Gastrocnemius medialis (tissue), 4 donors: ENCODE measurements around the gene PTPRB. TPM values are rescaled to one million over a fixed set of nuclear protein-coding genes. Genes with fewer than 3 reads are reported as not detected.
A peak's percentile ranks its signal among the peaks of the same experiment; 100 is the strongest.

Source experiments
- ATAC-seq, 2 donors: fragments of 150-250 bp; one replicate each; pipeline ENCODE4 v1.9.1; 2016
- DNase-seq, 2 donors: peaks; one replicate each; pipeline ENCODE4 v3.0.0-alpha.2; 2019
- H3K27ac ChIP-seq, 4 donors: fragments of 200-600 bp; sonication (generic); 1 replicate in 1 of 4; 2 replicates in 3 of 4; pipeline ENCODE4 v1.5.1; 2016 to 2018; ENCODE audit warnings: mild to moderate bottlenecking in 2 of 4, moderate library complexity in 1 of 4
- H3K27me3 ChIP-seq, 3 donors: fragments of 200-600 bp; sonication (generic) in 2 of 3; 1 replicate in 1 of 3; 2 replicates in 2 of 3; pipeline versions ENCODE4 v1.5.1 to v1.6.0; 2016 to 2019; ENCODE audit warnings: mild to moderate bottlenecking in 1 of 3, moderate library complexity in 1 of 3
- H3K36me3 ChIP-seq, 2 donors: fragments of 200-600 bp; sonication (generic) in 1 of 2; one replicate each; pipeline ENCODE4 v1.5.1; 2017 to 2018
- H3K4me1 ChIP-seq, 2 donors: fragments of 200-600 bp; sonication (generic) in 1 of 2; one replicate each; pipeline ENCODE4 v1.5.1; 2016 to 2017; ENCODE audit warnings: mild to moderate bottlenecking in 2 of 2
- H3K4me3 ChIP-seq, 4 donors: fragments of 200-600 bp; sonication (generic) in 3 of 4; 1 replicate in 1 of 4; 2 replicates in 3 of 4; pipeline ENCODE4 v1.5.1; 2016 to 2019; ENCODE audit warnings: mild to moderate bottlenecking in 2 of 4
- H3K9me3 ChIP-seq, 3 donors: fragments of 200-600 bp; sonication (generic) in 2 of 3; 1 replicate in 1 of 3; 2 replicates in 2 of 3; pipeline ENCODE4 v1.5.1; 2016 to 2019
- POLR2A ChIP-seq, 2 donors: fragments of 450-650 bp; IDR thresholded peaks; one replicate each; pipeline ENCODE4 v1.6.1; 2017; ENCODE audit warnings: antibody characterized with exemption in 2 of 2, mild to moderate bottlenecking in 2 of 2, moderate library complexity in 2 of 2
- in situ Hi-C, 4 donors: fragments of 200-750 bp; cut with MboI; loops; one replicate each; pipeline versions ENCODE4 v1.15.0 to v1.8.0; 2017; ENCODE audit warnings: low sequenced_read_pairs in 4 of 4
- intact Hi-C: fragments of 100-400 bp; cut with DNase I; formaldehyde crosslinking; loops from one replicate; pipeline ENCODE4 v1.15.1; 2023; ENCODE audit warnings: low total_unique reads
- total RNA-seq, 4 donors: library from RNA; depleted of rRNA; stranded (reverse); fragments of >200 nt; gene quantifications; one replicate each; pipeline versions ENCODE4 v1.1.0 to v1.2.3, GENCODE V29; 2016
- TF ChIP-seq, protein P1 (sequence below), 5 experiments: fragments of 450-650 bp in 3 of 5; fragments of 200-600 bp in 2 of 5; sonication (generic) in 2 of 5; IDR thresholded peaks in 4 of 5; conservative IDR thresholded peaks in 1 of 5; 1 replicate in 4 of 5; 2 replicates in 1 of 5; pipeline ENCODE4 v1.5.1; 2016 to 2019; ENCODE audit warnings: antibody characterized with exemption in 5 of 5, mild to moderate bottlenecking in 3 of 5, moderate library complexity in 3 of 5

Gene PTPRB
- total RNA-seq, 4 donors from 2014 or later = 11.7 to 22.7 (median 15.9) TPM

DNA sequence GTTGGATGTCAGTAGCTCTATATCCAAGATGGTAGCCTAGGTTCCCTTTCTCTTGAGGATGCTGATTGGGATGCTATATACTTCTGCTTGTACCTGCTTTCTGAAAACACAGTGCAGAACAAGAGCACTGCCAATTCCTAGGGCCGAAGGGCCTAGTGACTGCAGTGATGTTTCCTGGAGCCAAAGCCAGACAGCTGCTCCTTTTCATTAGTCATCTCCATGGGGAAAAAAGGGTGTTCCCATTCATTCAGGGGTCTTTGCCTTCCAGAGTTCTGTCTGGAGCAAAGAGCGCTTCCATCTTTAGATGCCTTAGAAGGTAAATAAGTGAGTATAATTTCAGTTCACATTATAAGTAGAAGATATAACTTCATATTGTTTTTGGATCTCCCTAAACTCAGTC is 85.5 kb downstream of the PTPRB start:
- TF ChIP-seq, protein P1, sequence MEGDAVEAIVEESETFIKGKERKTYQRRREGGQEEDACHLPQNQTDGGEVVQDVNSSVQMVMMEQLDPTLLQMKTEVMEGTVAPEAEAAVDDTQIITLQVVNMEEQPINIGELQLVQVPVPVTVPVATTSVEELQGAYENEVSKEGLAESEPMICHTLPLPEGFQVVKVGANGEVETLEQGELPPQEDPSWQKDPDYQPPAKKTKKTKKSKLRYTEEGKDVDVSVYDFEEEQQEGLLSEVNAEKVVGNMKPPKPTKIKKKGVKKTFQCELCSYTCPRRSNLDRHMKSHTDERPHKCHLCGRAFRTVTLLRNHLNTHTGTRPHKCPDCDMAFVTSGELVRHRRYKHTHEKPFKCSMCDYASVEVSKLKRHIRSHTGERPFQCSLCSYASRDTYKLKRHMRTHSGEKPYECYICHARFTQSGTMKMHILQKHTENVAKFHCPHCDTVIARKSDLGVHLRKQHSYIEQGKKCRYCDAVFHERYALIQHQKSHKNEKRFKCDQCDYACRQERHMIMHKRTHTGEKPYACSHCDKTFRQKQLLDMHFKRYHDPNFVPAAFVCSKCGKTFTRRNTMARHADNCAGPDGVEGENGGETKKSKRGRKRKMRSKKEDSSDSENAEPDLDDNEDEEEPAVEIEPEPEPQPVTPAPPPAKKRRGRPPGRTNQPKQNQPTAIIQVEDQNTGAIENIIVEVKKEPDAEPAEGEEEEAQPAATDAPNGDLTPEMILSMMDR (IDR thresholded peaks at IDR 0.05 in 4 of 5, conservative IDR thresholded peaks at IDR 0.05 in 1 of 5) = no peak
- TF ChIP-seq POLR2A (IDR thresholded peaks at IDR 0.05) = no peak
- ATAC-seq (no peak), DNase-seq (no peak)
- peaks cover 0 to 5% of the 10 kb centered on the region in 2 donors for H3K4me1 ChIP-seq
- peak overlapping the region in 2 of 4 donors; percentile 23 to 25 for H3K27ac ChIP-seq
- in situ Hi-C loops (no loop called here), intact Hi-C loops (no loop called here)
- H3K4me3 ChIP-seq = no peak overlapping the region
- H3K36me3 ChIP-seq = no peaks in the 10 kb centered on the region
- H3K27me3 ChIP-seq = no peaks in the 10 kb centered on the region
- H3K9me3 ChIP-seq = no peaks in the 10 kb centered on the region

DNA sequence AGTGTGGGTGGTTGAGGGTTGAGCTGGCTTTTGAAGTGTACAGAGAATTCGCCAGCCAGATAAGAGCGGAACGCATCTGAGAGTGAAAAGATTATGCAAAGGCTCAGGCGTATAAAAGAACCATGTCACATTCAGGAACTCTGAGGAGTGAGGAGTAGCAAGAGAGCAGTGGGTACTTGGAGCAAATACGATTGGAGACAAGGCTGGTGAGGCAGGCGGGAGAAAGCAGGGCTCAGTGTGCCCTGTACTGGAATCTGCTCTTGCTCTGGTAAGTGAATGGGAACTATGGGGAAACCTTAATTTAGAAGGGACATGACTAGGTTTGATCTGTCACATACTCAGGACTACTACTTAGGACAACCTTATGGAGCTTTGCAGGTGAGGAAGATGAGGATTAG is 87.0 kb downstream of the PTPRB start:
- ATAC-seq = no peak
- Histone ChIP-seq H3K27me3 (no peaks in the 10 kb centered on the region), H3K4me1 (peaks cover 0 to 5% of the 10 kb centered on the region in 2 donors), H3K4me3 (no peak overlapping the region), H3K9me3 (no peaks in the 10 kb centered on the region), H3K27ac (peak overlapping the region in 2 of 4 donors; percentile 25 to 58), H3K36me3 (no peaks in the 10 kb centered on the region)
- in situ Hi-C loops (no loop called here), intact Hi-C loops (no loop called here)
- DNase-seq = no peak
- TF ChIP-seq, protein P1 (IDR thresholded peaks at IDR 0.05 in 4 of 5, conservative IDR thresholded peaks at IDR 0.05 in 1 of 5) = no peak
- no peak for TF ChIP-seq POLR2A (IDR thresholded peaks at IDR 0.05)

DNA sequence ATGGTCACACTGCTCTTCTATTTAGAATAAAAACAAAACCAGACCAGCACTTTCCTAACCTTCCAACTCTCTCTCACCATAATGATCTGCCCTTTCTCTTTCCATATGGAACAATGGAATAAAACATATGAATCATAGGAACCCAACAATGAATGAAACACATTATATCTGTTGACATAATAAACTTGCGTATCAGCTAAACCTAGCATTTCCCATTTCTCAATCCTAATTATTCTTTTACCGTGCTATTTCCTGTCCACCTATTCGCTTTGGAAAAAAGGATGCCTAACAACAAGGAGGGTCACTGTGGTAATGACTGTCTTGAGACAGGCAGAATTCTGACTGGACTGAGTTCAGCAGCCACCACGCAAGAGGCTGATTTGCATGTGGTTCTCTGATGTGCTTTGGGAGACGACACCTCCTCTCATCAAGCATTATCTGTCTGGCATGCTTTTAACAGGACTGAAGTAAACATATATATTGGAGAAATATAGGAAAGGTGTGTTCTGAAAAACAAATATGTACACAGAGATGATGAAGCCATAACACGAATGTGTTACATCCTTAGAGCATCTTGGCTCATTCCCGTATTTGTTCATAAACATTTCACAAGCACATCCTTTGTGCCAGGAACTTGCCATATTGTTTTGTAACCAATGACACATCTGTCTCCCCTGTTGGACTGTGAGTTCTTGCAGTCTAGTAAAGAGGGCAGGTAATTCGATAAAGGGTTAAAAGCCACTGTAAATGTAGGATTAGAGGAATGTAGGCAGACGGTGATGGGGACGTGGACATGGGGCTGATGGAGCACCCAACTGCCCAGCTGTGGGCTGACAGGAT is 87.7 kb downstream of the PTPRB start:
- H3K9me3 ChIP-seq = no peaks in the 10 kb centered on the region
- H3K36me3 ChIP-seq = no peaks in the 10 kb centered on the region
- H3K4me1 ChIP-seq = peaks cover 0 to 5% of the 10 kb centered on the region in 2 donors
- TF ChIP-seq, protein P1 (IDR thresholded peaks at IDR 0.05 in 4 of 5, conservative IDR thresholded peaks at IDR 0.05 in 1 of 5) = no peak
- no peak for TF ChIP-seq POLR2A (IDR thresholded peaks at IDR 0.05)
- no peak for ATAC-seq
- H3K27ac ChIP-seq = peak overlapping the region; percentile 15 to 58 (median 33)
- intact Hi-C loops = no loop called here
- in situ Hi-C loops = no loop called here
- no peak overlapping the region for H3K4me3 ChIP-seq
- no peak for DNase-seq
- no peaks in the 10 kb centered on the region for H3K27me3 ChIP-seq

DNA sequence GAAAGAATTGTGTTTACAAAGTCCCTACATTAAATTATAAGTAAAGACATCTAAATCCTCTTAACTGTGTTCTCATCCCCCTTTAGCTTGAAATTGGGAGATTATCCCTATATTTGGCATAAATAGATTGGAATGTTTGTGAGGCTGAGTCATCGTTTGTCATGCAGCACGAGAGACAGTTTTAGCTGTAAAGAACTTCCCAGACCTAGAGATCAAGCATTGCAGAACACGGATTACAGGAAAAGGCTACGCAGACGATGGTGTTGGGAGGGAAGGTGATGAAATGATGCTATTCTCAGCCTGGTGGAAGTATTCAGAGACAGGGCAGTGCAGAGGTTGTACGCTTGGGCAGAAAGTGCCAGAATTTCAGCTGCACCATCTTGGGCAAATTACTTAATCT is 93.8 kb downstream of the PTPRB start:
- Histone ChIP-seq H3K4me3 (no peak overlapping the region), H3K4me1 (no peaks in the 10 kb centered on the region), H3K36me3 (no peaks in the 10 kb centered on the region), H3K27me3 (no peaks in the 10 kb centered on the region), H3K27ac (peak overlapping the region in 3 of 4 donors; percentile 14 to 56 (median 55)), H3K9me3 (no peaks in the 10 kb centered on the region)
- in situ Hi-C loops = no loop called here
- DNase-seq = no peak
- ATAC-seq = no peak
- no peak for TF ChIP-seq POLR2A (IDR thresholded peaks at IDR 0.05)
- TF ChIP-seq, protein P1 (IDR thresholded peaks at IDR 0.05 in 4 of 5, conservative IDR thresholded peaks at IDR 0.05 in 1 of 5) = no peak
- intact Hi-C loops = no loop called here
